Germinal center (tissue), 1 donor: ENCODE results near the gene RPL36AL.

Experiments used
- DNase-seq: peaks from one replicate; pipeline ENCODE4 v3.0.0; 2012; ENCODE audit warnings: mixed read lengths, low spot score

Gene RPL36AL

GRCh38 chr14:49581209-49582112, 39.0 kb downstream of the RPL36AL start:
- DNase-seq: no peak

- DNase-seq: no peak
Measured at GRCh38 chr14:49579841-49580240, 40.6 kb downstream of the RPL36AL start.

- DNase-seq: no peak
Measured at GRCh38 chr14:49578141-49578540, 42.3 kb downstream of the RPL36AL start.

- no peak for DNase-seq
Measured at GRCh38 chr14:49574038-49574437, 46.4 kb downstream of the RPL36AL start.

- no peak for DNase-seq
Measured at GRCh38 chr14:49569281-49569680, 51.1 kb downstream of the RPL36AL start.
